NCI-H69 (cell line): ENCODE measurements around the gene ZBTB9.
"Not testable (repeated sequence)": the region's sequence is repeated elsewhere in the genome, so short reads cannot be mapped to it uniquely, and the experiment has no call there.

Source experiments
- DNase-seq: peaks from one replicate; lab custom pipeline; 2025; lab: John Stamatoyannopoulos, UW

ZBTB9 gene

DNA sequence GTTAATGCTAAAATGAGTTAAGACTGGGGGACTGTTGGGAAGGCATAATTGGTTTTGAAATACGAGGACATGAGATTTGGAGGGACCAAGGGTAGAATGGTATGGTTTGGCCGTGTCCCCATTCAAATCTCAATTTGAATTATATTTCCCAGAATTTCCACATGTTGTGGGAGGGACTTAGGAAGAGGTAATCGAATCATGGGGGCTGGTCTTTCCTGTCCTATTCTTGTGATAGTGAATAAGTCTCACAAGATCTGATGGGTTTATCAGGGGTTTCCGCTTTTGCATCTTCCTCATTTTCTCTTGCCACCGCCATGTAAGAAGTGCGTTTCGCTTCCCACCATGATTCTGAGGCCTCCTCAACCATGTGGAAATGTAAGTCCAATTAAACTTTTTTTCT is 12.7 kb downstream of the ZBTB9 start:
- no peak for DNase-seq

DNA sequence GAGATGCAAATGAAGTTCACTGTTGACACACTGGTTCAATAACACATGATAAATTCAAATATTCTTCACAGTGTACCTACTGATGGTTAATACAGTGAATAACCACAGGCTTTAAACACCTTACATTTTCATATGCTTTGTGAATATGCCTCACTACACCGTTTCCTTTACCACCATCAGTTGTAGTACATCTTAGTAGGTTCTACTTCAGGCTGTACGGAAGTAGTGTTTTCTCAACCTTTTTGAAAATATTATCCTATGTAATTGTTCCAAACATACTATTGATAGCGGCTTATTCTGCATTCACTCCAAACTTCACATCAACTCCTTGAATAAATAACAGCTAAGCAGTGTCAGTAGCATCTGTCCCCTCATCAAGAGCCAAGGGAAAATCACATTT is 15.3 kb downstream of the ZBTB9 start:
- no peak for DNase-seq

DNA sequence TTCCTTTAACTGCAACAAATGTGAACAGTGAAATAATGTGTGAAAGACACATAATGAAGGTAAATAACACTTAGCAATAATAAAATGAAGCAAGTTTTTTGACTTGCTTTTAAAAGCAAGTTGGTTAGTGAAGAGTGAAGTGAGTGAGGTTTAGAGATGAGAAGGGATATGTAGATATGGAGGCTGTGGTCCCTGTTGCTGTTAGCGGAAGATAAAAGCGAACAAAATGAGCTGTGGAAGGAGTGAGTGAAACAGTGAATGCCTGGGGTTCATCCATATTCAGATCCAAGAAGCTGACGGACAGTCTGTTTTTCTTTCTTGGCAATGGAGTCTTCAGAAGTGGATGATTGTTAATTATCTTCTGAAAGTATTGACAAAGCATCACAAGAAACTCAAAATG is 23.5 kb downstream of the ZBTB9 start:
- no peak for DNase-seq

DNA sequence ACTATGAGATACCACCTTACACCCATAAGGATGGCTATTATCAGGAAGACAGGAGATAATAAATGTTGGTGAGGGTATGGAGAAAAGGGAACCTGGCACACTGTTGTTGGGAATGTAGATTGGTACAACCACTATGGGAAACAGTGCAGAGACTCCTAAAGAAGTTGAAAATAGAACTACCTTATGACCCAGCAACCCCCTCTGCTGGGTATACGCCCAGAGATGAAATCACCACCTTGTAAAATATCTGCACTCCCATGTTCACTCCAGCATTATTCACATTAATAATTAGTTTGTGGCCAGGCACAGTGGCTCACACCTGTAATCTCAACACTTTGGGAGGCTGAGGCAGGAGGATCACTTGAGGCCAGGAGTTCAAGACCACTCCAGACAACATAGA is 26.8 kb downstream of the ZBTB9 start:
- DNase-seq, result no peak

DNA sequence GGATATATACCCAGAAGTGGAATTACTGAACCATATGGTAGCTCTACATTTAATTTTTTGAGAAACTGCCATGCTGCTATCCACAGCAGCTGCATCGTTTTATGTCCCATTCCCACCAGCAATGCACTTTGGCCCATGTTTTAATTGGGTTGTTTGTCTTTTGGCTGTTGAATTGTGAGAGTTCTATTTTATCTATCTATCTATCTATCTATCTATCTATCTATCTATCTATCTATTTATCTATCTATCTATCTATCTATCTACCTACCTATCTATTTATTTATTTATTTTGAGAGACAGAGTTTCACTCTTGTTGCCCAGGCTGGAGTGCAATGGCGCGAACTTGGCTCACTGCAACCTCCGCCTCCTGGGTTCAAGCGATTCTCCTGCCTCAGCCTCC is 28.2 kb downstream of the ZBTB9 start:
- DNase-seq, result not testable (repeated sequence)

DNA sequence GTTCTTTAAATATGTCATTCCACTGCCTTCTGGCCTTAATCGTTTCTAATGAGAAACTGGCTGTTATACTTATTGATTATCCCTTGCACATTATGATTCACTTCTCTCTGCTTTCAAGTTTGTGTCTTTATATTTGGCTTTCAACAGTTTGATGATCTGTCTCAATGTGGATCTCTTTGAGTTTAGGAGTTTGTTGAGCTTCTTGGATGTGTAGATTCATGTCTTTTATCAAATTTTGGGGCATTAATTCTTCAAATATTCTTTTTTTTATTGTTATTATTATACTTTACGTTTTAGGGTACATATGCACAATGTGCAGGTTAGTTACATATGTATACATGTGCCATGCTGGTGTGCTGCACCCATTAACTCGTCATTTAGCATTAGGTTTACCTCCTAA is 29.3 kb downstream of the ZBTB9 start:
- DNase-seq, result no peak

DNA sequence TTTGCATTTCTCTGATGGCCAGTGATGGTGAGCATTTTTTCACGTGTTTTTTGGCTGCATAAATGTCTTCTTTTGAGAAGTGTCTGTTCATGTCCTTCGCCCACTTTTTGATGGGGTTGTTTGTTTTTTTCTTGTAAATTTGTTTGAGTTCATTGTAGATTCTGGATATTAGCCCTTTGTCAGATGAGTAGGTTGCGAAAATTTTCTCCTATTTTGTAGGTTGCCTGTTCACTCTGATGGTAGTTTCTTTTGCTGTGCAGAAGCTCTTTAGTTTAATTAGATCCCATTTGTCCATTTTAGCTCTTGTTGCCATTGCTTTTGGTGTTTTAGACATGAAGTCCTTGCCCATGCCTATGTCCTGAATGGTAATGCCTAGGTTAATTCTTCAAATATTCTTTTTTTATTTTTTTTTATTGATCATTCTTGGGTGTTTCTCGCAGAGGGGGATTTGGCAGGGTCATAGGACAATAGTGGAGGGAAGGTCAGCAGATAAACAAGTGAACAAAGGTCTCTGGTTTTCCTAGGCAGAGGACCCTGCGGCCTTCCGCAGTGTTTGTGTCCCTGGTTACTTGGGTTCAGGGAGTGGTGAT is 30.4 kb downstream of the ZBTB9 start:
- not testable (repeated sequence) for DNase-seq

DNA sequence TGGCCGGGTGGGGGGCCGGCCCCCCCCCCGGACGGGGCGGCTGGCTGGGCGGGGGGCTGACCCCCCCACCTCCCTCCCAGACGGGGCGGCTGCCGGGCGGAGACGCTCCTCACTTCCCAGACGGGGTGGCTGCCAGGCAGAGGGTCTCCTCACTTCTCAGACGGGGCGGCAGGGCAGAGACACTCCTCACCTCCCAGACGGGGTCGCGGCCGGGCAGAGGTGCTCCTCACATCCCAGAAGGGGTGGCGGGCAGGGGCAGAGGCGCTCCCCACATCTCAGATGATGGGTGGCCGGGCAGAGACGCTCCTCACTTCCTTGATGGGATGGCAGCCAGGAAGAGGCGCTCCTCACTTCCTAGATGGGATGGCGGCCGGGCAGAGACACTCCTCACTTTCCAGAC is 31.3 kb downstream of the ZBTB9 start:
- DNase-seq, result not testable (repeated sequence)

DNA sequence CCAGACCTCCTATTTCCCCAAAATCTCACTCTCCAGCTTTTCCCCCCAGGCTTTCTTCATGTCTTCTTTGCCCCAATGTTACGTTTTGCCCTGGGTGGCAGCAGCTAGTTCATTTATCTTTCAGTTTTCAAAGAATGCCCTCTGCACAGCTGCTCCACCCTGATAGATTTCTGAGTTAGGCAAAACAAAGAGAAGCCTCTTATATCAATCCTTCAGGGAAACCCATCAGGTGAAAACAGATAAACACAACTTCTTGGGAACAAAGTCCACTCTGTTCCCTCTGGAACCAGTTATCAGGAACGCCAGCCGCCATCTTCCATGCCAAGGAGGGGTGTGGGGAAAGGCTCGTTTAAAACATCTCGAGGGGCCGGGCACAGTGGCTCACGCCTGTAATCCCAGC is 34.0 kb downstream of the ZBTB9 start:
- DNase-seq, result no peak

DNA sequence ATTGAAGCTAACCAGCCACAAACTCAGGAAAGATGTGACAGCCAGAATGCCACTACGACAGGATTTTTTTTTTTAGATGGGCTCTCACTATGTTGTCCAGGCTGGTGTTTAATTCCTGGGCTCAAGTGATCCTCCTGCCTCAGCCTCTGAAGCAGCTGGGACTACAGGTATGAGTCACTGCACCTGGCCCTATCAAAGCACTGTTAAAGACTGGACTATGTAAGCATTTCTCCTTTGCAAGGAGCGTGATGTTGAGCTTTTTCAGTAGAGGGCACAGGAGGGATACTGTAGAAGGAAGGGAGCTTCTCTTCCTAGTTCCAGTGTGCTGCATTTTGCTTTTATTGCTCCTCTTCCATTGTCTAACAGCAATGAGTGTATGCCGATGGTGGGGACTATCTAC is 35.8 kb downstream of the ZBTB9 start:
- peak; percentile 11 for DNase-seq

DNA sequence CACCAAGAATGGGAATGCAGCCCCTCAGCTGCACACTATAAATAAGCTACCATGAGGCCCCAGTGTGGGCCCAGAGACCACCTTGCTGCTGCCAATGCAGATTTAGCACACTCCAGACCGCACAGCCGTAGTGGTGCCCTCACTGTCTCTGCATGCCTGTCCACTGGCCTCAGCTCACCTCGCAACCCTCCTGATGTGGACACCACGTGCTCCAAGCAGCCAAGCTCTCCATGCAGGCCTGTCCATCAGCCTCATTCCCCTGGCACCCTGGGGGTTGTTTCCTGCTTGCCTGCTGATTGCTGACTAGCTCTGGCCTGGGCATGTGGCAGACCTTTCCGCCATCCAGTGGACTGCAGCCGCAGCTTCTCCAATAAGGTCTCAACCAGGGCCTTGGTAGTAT is 36.2 kb downstream of the ZBTB9 start:
- DNase-seq, result no peak

DNA sequence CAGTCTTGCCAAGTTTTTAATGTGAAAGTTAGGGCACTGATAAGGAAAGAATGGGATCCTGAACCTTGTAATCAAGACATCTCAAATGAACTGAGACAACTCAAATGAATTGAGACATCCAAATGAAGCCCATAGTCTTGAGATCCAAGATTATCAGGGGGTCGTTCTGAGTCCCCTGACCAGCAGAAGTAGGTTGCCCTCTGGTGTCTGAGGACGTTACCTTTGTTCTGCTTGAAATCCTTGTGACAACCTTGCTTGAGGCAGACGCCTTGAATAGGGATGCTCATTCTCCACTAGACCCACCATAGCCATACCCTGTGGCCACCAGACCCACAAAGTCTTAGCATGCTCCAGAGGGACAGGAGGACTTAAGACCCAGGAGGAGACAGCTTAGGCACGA is 37.7 kb downstream of the ZBTB9 start:
- no peak for DNase-seq

DNA sequence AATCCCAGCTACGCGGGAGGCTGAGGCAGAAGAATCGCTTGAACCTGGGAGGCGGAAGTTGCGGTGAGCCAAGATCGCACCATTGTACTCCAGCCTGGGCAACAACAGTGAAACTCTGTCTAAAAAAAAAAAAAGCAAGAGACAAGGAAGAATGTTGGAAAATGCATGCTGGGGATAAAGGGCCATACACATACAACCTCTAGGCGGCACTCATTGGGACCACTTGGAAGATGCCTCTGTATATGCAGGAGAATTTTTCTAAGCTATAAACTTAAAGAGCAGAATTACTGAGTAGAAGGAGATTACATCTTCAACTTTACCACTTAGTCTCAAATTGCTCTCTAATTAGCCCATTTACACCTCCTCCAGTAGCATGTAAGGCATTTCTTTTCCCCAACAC is 42.8 kb downstream of the ZBTB9 start:
- no peak for DNase-seq

DNA sequence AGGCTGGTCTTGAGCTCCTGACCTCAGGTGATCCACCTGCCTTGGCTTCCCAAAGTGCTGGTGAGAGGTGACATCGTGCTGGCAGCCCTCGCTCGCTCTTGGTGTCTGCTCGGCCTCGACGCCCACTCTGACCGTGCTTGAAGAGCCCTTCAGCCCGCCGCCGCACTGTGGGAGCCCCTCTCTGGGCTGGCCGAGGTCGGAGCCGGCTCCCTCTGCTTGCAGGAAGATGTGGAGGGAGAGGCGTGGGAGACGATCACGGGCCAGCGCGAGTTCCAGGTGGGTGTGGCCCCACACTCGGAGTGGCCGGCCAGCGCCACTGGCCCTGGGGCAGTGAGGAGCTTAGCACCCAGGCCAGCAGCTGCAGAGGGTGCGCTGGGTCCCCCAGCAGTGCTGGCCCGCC is 48.1 kb downstream of the ZBTB9 start:
- no peak for DNase-seq

DNA sequence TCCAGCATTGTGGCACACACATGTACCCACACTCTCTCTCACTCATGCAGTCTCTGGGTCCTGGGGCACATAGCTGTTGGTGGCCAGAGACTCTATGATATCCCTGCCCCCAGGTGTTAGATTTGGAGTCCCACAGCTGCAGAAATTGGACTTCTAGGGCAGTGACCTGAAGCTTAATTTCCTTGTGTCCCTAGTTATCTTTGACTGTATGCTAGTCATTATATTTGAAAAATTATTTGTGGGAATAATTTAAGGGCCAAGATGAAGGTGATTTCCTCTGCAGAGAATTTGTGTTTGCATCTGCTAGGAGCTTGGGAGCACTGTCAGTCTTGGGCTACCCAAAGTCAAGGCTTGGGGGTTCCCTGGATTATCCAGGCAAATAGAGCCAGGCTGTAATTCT is 50.1 kb downstream of the ZBTB9 start:
- DNase-seq, result no peak

DNA sequence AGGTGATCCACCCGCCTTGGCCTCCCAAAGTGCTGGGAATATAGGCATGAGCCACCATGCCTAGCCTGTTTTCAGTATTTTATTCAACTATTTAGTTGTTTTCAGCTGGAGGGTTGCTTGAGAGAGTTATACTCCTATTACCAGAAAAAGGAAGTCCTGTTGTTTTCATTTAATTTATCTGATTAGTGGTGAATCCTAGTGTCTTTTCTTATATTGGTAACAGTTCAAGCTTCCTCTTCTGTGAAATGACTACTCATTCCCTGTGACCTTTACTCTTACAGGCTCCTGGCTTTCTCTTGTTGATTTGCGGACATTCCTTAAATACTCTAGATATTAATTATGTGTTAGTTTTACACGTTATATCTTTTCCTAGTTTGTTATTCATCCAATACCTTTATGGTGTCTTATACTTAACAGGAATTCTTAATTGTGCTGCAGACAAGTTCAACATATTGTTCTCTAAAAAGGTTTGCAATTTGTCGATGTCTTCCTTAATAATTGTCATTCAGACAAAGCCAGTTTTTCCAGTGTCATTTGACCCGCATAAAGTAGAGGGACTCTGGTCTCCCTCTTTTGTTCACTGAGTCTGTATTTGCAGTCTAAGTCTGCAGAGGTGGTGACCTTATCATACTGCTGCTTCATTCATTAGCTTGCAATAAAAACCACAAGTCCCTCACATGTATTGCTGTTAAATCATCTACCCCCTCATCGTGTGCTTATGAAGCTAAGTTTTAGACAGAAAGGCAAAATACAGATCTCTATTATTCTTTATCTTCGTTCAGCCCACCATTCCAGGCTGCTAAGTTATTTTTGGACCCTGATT is 51.4 kb downstream of the ZBTB9 start:
- no peak for DNase-seq
